ENCODE measurements around the gene TTC7B.

DNA sequence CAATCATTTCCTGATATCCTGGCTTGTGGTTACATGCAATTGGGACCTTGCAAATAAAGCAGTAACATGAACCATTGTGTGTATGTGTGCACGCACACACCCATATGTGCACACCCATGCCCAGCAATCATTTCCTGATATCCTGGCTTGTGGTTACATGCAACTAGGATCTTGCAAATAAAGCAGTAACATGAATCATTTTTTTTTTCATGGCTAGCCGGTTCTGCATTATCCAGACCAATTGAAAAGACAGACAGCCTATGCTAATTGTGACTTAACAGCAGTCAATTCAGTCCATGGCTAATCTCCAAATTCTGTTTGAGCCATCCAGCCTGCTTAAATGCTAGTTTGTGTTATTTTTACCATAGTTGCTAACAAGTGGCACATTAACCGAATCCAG, 134.3 kb downstream of the TTC7B start:
- TF ChIP-seq CTCF (IDR thresholded peaks at IDR 0.05) (no peak), POLR2AphosphoS5 (IDR thresholded peaks at IDR 0.05) (peak; percentile 52), POLR2A (IDR thresholded peaks at IDR 0.05) (no peak)

All from prostate gland (tissue), 2 donors.